Epithelial cell of proximal tubule (primary cell): ENCODE results near the gene NAV2. TPM values are rescaled to one million over a fixed set of nuclear protein-coding genes. Genes with fewer than 3 reads are reported as not detected.

Experiments
- DNase-seq: peaks from one replicate; pipeline ENCODE4 v3.0.0-alpha.2; 2011; ENCODE audit warnings: low read depth
- H3K4me3 ChIP-seq: 2 replicates; pipeline ENCODE4 v1.5.1; 2011; ENCODE audit warnings: low read depth, mild to moderate bottlenecking, low read length
- CTCF ChIP-seq: conservative IDR thresholded peaks from 2 replicates; pipeline ENCODE4 v1.5.1; 2012; ENCODE audit warnings: low read depth, mild to moderate bottlenecking, low read length
- total RNA-seq: library from RNA; depleted of rRNA; stranded (reverse); fragments of >200 nt; gene quantifications from 2 replicates; pipeline ENCODE4 v1.2.3, GENCODE V29; 2015

Gene NAV2
- total RNA-seq, 1 donor from 2014 or later, result 19.0 TPM

DNA sequence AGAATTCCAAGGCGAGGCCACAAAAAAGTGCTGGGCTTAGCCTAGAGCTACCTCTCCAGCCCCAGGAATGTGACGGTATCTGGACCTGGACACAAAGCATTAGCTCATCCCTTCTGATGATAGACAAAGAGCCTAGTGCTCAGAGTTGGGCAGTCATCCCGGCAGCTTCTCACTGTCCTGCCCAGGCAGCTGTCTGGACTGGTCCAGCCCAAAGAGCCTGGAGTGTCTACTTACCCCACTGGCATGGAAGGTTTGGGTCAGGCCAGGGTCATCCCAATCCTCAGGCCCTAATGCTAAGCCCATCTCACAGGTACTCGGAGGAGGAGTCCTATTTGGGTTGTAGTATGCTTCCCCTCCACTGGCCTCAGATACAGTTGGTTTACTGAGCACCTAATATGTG lies 31.0 kb downstream of the NAV2 start:
- DNase-seq, result no peak
- no peak overlapping the region for H3K4me3 ChIP-seq
- no peak for TF ChIP-seq CTCF

- no peak for DNase-seq
- TF ChIP-seq CTCF, result no peak
- no peak overlapping the region for H3K4me3 ChIP-seq
Observed at GRCh38 chr11:19744130-19744529, 31.5 kb downstream of the NAV2 start.

GRCh38 chr11:19746086-19746485 lies 33.4 kb downstream of the NAV2 start:
- no peak for DNase-seq
- no peak for TF ChIP-seq CTCF
- no peak overlapping the region for H3K4me3 ChIP-seq

GRCh38 chr11:19747634-19748033 lies 35.0 kb downstream of the NAV2 start:
- no peak for DNase-seq
- no peak for TF ChIP-seq CTCF
- H3K4me3 ChIP-seq, result no peak overlapping the region

- no peak for DNase-seq
- TF ChIP-seq CTCF, result no peak
- no peak overlapping the region for H3K4me3 ChIP-seq
Observed at GRCh38 chr11:19751055-19751454, 38.4 kb downstream of the NAV2 start.

DNA sequence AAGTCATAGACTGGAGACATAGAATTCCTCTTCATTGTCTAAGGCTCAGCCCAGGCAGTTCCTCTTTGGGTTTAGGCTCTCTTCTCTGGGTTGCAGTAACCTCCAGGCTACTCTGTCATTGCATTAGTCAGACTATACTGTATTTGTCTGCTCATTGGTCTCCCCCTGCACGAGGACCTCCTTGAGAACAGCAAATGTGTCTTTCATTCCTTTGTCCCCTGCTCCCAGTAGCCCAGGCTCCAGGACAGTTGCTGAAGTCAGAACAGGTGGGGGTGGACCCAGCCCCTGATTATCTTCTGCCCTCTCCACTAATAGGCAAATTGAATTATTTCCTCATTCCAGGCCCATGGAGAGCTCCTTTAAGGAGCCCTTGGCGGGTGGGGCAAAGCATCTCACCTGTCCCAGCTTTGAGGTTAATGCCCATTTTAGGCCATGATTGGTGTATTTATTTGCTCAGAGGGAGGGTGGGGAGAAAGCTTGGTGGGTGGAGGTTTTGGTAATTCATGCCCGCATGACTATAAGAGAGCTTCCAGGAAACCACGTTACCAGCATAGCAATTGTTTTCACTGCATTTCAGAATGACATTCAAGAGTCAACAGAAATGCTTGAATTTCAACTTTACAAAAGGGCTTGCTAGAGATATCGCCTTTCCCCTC lies 40.9 kb downstream of the NAV2 start:
- DNase-seq, result no peak
- H3K4me3 ChIP-seq, result no peak overlapping the region
- TF ChIP-seq CTCF, result no peak
